ENCODE data around the gene ANKRD11. TPM values are rescaled to one million over a fixed set of nuclear protein-coding genes. Genes with fewer than 3 reads are reported as not detected.
A peak's percentile ranks its signal among the peaks of the same experiment; 100 is the strongest.

Gene ANKRD11
- total RNA-seq, 4 donors from 2014 or later, result 67.0 to 107 (median 88.9) TPM

GRCh38 chr16:89380681-89381080 lies 109.7 kb downstream of the ANKRD11 start:
- TF ChIP-seq, protein P1, sequence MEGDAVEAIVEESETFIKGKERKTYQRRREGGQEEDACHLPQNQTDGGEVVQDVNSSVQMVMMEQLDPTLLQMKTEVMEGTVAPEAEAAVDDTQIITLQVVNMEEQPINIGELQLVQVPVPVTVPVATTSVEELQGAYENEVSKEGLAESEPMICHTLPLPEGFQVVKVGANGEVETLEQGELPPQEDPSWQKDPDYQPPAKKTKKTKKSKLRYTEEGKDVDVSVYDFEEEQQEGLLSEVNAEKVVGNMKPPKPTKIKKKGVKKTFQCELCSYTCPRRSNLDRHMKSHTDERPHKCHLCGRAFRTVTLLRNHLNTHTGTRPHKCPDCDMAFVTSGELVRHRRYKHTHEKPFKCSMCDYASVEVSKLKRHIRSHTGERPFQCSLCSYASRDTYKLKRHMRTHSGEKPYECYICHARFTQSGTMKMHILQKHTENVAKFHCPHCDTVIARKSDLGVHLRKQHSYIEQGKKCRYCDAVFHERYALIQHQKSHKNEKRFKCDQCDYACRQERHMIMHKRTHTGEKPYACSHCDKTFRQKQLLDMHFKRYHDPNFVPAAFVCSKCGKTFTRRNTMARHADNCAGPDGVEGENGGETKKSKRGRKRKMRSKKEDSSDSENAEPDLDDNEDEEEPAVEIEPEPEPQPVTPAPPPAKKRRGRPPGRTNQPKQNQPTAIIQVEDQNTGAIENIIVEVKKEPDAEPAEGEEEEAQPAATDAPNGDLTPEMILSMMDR (IDR thresholded peaks at IDR 0.05), result no peak
- TF ChIP-seq POLR2AphosphoS5 (IDR thresholded peaks at IDR 0.05), result no peak
- TF ChIP-seq EP300 (IDR thresholded peaks at IDR 0.05), result no peak
- no peak for TF ChIP-seq POLR2A (IDR thresholded peaks at IDR 0.05)
- Histone ChIP-seq H3K27ac (no peak overlapping the region), H3K36me3 (no peaks in the 10 kb centered on the region), H3K4me3 (no peak overlapping the region), H3K27me3 (no peaks in the 10 kb centered on the region), H3K4me1 (peaks cover 0 to 86% (median 30%) of the 10 kb centered on the region in 3 donors), H3K9me3 (peaks cover 0 to 9% (median 0%) of the 10 kb centered on the region in 3 donors)
- no peak for ATAC-seq
- 89 to 90% methylated on average over 2 to 15 of the region's 15 CpGs for WGBS, 2 donors (ENCODE audit: low coverage in 1 of 2)

- H3K27me3 ChIP-seq, result no peaks in the 10 kb centered on the region
- ATAC-seq, result peak; percentile 67
- H3K9me3 ChIP-seq, result peaks cover 0 to 9% (median 0%) of the 10 kb centered on the region in 3 donors
- peak overlapping the region in 3 of 4 donors; percentile 30 to 69 (median 48) for H3K27ac ChIP-seq
- no peak overlapping the region for H3K4me3 ChIP-seq
- no peaks in the 10 kb centered on the region for H3K36me3 ChIP-seq
- no peak for TF ChIP-seq POLR2A (IDR thresholded peaks at IDR 0.05)
- no peak for TF ChIP-seq EP300 (IDR thresholded peaks at IDR 0.05)
- TF ChIP-seq, protein P1 (IDR thresholded peaks at IDR 0.05), result no peak
- TF ChIP-seq POLR2AphosphoS5 (IDR thresholded peaks at IDR 0.05), result no peak
- 58 to 61% methylated on average over 13 to 21 of the region's 29 CpGs for WGBS, 2 donors (ENCODE audit: low coverage in 1 of 2)
- H3K4me1 ChIP-seq, result peaks cover 0 to 81% (median 29%) of the 10 kb centered on the region in 3 donors
These were observed 111.2 kb downstream of the ANKRD11 start for GRCh38 chr16:89378947-89379771.

DNA sequence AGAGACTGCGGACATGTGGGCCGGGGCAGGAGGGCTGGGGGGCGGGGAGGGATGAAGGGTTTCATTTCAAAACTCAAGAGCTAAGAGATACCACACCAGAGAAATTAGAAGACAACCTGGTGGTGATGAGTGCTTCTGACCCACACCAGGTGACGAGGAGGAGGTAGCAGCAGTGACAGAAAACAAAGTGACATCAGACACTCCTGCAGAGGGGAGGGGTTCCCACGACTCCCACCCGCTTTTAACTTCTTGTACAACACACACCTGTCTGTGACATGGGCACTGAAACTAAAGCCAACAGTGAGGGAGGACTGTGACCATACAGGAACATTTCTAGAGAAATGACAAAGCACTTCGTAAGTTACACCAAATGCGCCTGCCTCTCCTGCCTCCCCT lies 112.9 kb downstream of the ANKRD11 start:
- TF ChIP-seq POLR2AphosphoS5 (IDR thresholded peaks at IDR 0.05), result no peak
- TF ChIP-seq, protein P1 (IDR thresholded peaks at IDR 0.05), result no peak
- TF ChIP-seq EP300 (IDR thresholded peaks at IDR 0.05), result no peak
- TF ChIP-seq POLR2A (IDR thresholded peaks at IDR 0.05), result no peak
- H3K4me1 ChIP-seq, result peaks cover 0 to 80% (median 22%) of the 10 kb centered on the region in 3 donors
- 78 to 91% methylated on average over 4 to 7 of the region's 8 CpGs for WGBS, 2 donors (ENCODE audit: low coverage in 1 of 2)

DNA sequence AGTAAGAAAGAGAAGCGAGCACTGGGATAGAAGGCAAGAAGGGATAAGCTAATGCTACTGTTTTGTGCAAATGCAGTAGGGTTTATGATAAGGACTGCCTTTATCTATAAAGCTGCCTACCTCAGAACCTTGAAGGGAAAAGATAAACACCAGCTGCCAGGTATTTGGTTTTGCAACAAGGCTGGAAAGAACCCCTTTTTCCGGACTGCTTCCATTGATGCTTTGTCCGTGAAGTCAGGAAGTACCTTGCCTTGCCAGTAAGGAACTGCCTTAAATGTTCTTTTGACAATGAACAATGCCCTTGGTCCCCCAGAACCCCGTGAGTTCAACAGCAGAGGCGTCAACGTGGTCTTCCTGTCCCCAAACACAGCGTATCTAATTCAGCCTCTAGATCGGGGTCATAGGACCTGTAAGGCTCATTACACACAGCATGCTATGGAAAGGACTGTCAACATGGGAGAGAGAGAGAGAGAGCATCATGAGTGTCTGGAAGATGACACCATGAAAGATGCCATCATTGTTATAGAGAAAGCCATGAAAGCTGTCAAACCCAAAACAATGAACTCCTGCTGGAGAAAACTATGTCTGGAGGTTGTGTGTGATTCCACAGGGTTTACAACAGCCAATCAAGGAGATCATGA lies 113.4 kb downstream of the ANKRD11 start:
- Histone ChIP-seq H3K4me1 (peaks cover 0 to 78% (median 19%) of the 10 kb centered on the region in 3 donors), H3K27me3 (no peaks in the 10 kb centered on the region), H3K4me3 (no peak overlapping the region), H3K9me3 (peaks cover 0 to 9% (median 0%) of the 10 kb centered on the region in 3 donors), H3K36me3 (peaks cover 0 to 3% of the 10 kb centered on the region in 2 donors), H3K27ac (peak overlapping the region in 1 of 4 donors; percentile 14)
- ATAC-seq, result no peak
- TF ChIP-seq POLR2A (IDR thresholded peaks at IDR 0.05) (no peak), POLR2AphosphoS5 (IDR thresholded peaks at IDR 0.05) (no peak), EP300 (IDR thresholded peaks at IDR 0.05) (no peak)
- TF ChIP-seq, protein P1 (IDR thresholded peaks at IDR 0.05), result no peak
- WGBS, 2 donors (ENCODE audit: low coverage in 1 of 2), result 63 to 78% methylated on average over 2 to 8 of the region's 8 CpGs

More for the DNA sequence above, 112.9 kb downstream of the ANKRD11 start:
- no peak for ATAC-seq
- Histone ChIP-seq H3K36me3 (no peaks in the 10 kb centered on the region), H3K27ac (no peak overlapping the region), H3K9me3 (peaks cover 0 to 9% (median 0%) of the 10 kb centered on the region in 3 donors), H3K4me3 (no peak overlapping the region), H3K27me3 (no peaks in the 10 kb centered on the region)
